Peyer's patch (tissue), 4 donors: Measurements from ENCODE around the gene RSPH1. TPM values are rescaled to one million over a fixed set of nuclear protein-coding genes. Genes with fewer than 3 reads are reported as not detected.

Experiments
- DNase-seq, 3 donors: peaks; one replicate each; pipeline ENCODE4 v3.0.0-alpha.2; 2017 to 2019
- H3K27ac ChIP-seq, 4 donors: fragments of 200-600 bp; sonication (generic); one replicate each; pipeline ENCODE4 v1.5.1; 2016 to 2019
- H3K27me3 ChIP-seq, 2 donors: fragments of 200-600 bp; sonication (generic); one replicate each; pipeline ENCODE4 v1.5.1; 2019
- H3K36me3 ChIP-seq, 3 donors: fragments of 200-600 bp; sonication (generic); one replicate each; pipeline ENCODE4 v1.5.1; 2016 to 2019
- H3K4me1 ChIP-seq, 4 donors: fragments of 200-600 bp; sonication (generic); one replicate each; pipeline ENCODE4 v1.5.1; 2016 to 2019
- H3K4me3 ChIP-seq, 4 donors: fragments of 200-600 bp; sonication (generic); 1 replicate in 3 of 4; 2 replicates in 1 of 4; pipeline ENCODE4 v1.5.1; 2016 to 2019; ENCODE audit warnings: mild to moderate bottlenecking in 1 of 4
- H3K9me3 ChIP-seq, 4 donors: fragments of 200-600 bp; sonication (generic); one replicate each; pipeline ENCODE4 v1.5.1; 2016 to 2019; ENCODE audit warnings: mild to moderate bottlenecking in 1 of 4
- POLR2A ChIP-seq, 2 donors: fragments of 450-650 bp; IDR thresholded peaks; one replicate each; pipeline ENCODE4 v1.5.1; 2017; ENCODE audit warnings: antibody characterized with exemption in 2 of 2, mild to moderate bottlenecking in 2 of 2, moderate library complexity in 2 of 2
- total RNA-seq, 4 donors: library from RNA; depleted of rRNA; stranded (reverse); fragments of >200 nt; gene quantifications; one replicate each; pipeline ENCODE4 v1.1.0, GENCODE V29; 2016
- TF ChIP-seq, protein P1 (sequence below), 6 experiments: fragments of 450-650 bp in 4 of 6; fragments of 200-600 bp in 2 of 6; sonication (generic) in 1 of 6; IDR thresholded peaks; one replicate each; pipeline ENCODE4 v1.5.1; 2017 to 2019; ENCODE audit warnings: antibody characterized with exemption in 6 of 6, mild to moderate bottlenecking in 3 of 6, moderate library complexity in 1 of 6

RSPH1 gene
- total RNA-seq, 4 donors from 2014 or later = 2.5 to 11.0 (median 6.7) TPM

DNA sequence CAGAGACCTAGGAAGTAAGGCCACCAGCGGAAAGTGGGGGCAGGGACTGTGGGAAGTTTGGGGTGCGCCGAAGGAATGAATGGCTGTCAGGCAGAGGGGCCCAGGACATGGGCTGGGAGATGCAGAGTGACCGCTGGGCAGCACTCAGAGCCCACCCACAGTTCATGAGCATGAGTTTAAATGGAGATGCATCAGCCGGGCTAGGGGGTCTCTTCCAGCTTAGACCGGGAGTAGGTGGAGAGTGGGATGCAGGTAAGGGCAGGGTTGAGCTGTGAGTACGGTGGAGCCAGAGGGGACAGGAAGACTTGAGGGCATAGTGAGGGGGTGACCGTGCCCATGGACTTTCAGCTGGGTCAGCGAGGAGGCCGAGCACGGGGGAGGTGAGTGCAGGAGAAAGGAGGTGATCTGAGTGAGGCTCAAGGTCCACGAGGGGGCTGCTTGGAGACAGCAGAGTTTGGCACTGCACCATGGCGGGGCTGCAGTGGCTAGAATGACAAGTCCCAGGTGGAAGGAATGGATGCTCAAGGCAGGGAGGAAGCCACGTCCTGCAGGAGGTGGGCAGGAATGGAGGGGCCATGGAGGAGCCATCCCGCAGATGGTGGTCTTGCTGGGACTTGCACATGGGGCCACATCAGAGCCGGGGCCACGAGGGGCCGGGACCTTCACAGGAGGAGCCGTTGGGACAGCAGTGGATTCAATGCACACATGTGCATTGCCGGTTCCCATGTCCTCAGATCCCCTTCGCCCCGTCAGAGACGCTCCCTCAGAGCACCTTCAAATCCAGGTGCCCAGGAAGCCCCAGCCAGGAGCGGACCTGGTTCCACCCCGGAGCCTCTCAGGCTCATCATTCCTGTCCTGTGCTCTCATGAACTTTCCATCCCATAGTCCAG, 57.5 kb downstream of the RSPH1 start:
- TF ChIP-seq, protein P1, sequence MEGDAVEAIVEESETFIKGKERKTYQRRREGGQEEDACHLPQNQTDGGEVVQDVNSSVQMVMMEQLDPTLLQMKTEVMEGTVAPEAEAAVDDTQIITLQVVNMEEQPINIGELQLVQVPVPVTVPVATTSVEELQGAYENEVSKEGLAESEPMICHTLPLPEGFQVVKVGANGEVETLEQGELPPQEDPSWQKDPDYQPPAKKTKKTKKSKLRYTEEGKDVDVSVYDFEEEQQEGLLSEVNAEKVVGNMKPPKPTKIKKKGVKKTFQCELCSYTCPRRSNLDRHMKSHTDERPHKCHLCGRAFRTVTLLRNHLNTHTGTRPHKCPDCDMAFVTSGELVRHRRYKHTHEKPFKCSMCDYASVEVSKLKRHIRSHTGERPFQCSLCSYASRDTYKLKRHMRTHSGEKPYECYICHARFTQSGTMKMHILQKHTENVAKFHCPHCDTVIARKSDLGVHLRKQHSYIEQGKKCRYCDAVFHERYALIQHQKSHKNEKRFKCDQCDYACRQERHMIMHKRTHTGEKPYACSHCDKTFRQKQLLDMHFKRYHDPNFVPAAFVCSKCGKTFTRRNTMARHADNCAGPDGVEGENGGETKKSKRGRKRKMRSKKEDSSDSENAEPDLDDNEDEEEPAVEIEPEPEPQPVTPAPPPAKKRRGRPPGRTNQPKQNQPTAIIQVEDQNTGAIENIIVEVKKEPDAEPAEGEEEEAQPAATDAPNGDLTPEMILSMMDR (IDR thresholded peaks at IDR 0.05) = no peak
- no peak for TF ChIP-seq POLR2A (IDR thresholded peaks at IDR 0.05)
- H3K4me3 ChIP-seq = no peak overlapping the region
- DNase-seq = no peak
- no peaks in the 10 kb centered on the region for H3K27me3 ChIP-seq
- H3K36me3 ChIP-seq = no peaks in the 10 kb centered on the region
- H3K9me3 ChIP-seq = peaks cover 0 to 6% (median 0%) of the 10 kb centered on the region in 4 donors
- peaks cover 0 to 2% (median 0%) of the 10 kb centered on the region in 4 donors for H3K4me1 ChIP-seq
- H3K27ac ChIP-seq = no peak overlapping the region

GRCh38 chr21:42437786-42438185, 58.2 kb downstream of the RSPH1 start:
- DNase-seq = no peak
- no peaks in the 10 kb centered on the region for H3K27me3 ChIP-seq
- no peak overlapping the region for H3K27ac ChIP-seq
- peaks cover 0 to 6% (median 0%) of the 10 kb centered on the region in 4 donors for H3K9me3 ChIP-seq
- TF ChIP-seq, protein P1 (IDR thresholded peaks at IDR 0.05) = no peak
- TF ChIP-seq POLR2A (IDR thresholded peaks at IDR 0.05) = no peak
- peaks cover 0 to 7% (median 0%) of the 10 kb centered on the region in 4 donors for H3K4me1 ChIP-seq
- H3K4me3 ChIP-seq = no peak overlapping the region
- no peaks in the 10 kb centered on the region for H3K36me3 ChIP-seq

GRCh38 chr21:42436914-42437313, 59.1 kb downstream of the RSPH1 start:
- Histone ChIP-seq H3K9me3 (peaks cover 0 to 6% (median 0%) of the 10 kb centered on the region in 4 donors), H3K36me3 (no peaks in the 10 kb centered on the region), H3K4me3 (no peak overlapping the region), H3K27me3 (no peaks in the 10 kb centered on the region), H3K4me1 (peaks cover 0 to 7% (median 0%) of the 10 kb centered on the region in 4 donors), H3K27ac (no peak overlapping the region)
- TF ChIP-seq, protein P1 (IDR thresholded peaks at IDR 0.05) = no peak
- no peak for TF ChIP-seq POLR2A (IDR thresholded peaks at IDR 0.05)
- DNase-seq = no peak

- peaks cover 0 to 6% (median 0%) of the 10 kb centered on the region in 4 donors for H3K9me3 ChIP-seq
- H3K36me3 ChIP-seq = no peaks in the 10 kb centered on the region
- H3K27me3 ChIP-seq = no peaks in the 10 kb centered on the region
- peaks cover 0 to 7% (median 0%) of the 10 kb centered on the region in 4 donors for H3K4me1 ChIP-seq
- no peak for DNase-seq
- TF ChIP-seq POLR2A (IDR thresholded peaks at IDR 0.05) = no peak
- TF ChIP-seq, protein P1 (IDR thresholded peaks at IDR 0.05) = no peak
- no peak overlapping the region for H3K27ac ChIP-seq
- no peak overlapping the region for H3K4me3 ChIP-seq
These were observed 60.2 kb downstream of the RSPH1 start for GRCh38 chr21:42435833-42436232.

GRCh38 chr21:42435401-42435800, 60.6 kb downstream of the RSPH1 start:
- no peak for TF ChIP-seq POLR2A (IDR thresholded peaks at IDR 0.05)
- TF ChIP-seq, protein P1 (IDR thresholded peaks at IDR 0.05) = no peak
- Histone ChIP-seq H3K36me3 (no peaks in the 10 kb centered on the region), H3K27me3 (no peaks in the 10 kb centered on the region), H3K4me3 (no peak overlapping the region), H3K4me1 (peaks cover 0 to 7% (median 0%) of the 10 kb centered on the region in 4 donors), H3K9me3 (peaks cover 0 to 6% (median 0%) of the 10 kb centered on the region in 4 donors), H3K27ac (peak overlapping the region in 1 of 4 donors; percentile 21)
- DNase-seq = no peak
